HepG2 (cell line): ENCODE data around the gene GDF7. TPM values are rescaled to one million over a fixed set of nuclear protein-coding genes. Genes with fewer than 3 reads are reported as not detected.

ENCODE experiments used
- AKAP8 ChIP-seq: sonication (generic); formaldehyde crosslinking; IDR thresholded peaks from 2 replicates; pipeline ENCODE4 v1.5.1; 2020; ENCODE audit warnings: mild to moderate bottlenecking, missing genetic modification reagents
- BHLHE40 ChIP-seq: IDR thresholded peaks from 2 replicates; pipeline ENCODE4 v1.6.1; 2011; ENCODE audit warnings: low read length, improper control_type of control experiment
- HNRNPL ChIP-seq: fragments of 200-400 bp; formaldehyde crosslinking; IDR thresholded peaks from 2 replicates; pipeline ENCODE4 v1.6.1; 2017; ENCODE audit warnings: mild to moderate bottlenecking, low read depth, low read length
- KDM6A ChIP-seq: IDR thresholded peaks from 2 replicates; pipeline ENCODE4 v1.6.1; 2016; ENCODE audit warnings: low read depth
- MATR3 ChIP-seq: sonication (generic); formaldehyde crosslinking; IDR thresholded peaks from 2 replicates; pipeline ENCODE4 v1.4.0; 2020; ENCODE audit warnings: missing genetic modification reagents
- MEF2D ChIP-seq: sonication (generic); formaldehyde crosslinking; IDR thresholded peaks from 2 replicates; pipeline ENCODE4 v1.5.1; 2020; ENCODE audit warnings: mild to moderate bottlenecking, missing genetic modification reagents
- MXD4 ChIP-seq: IDR thresholded peaks from 2 replicates; pipeline ENCODE4 v1.6.1; 2016; ENCODE audit warnings: mild to moderate bottlenecking, missing biosample characterization, missing genetic modification reagents
- MYNN ChIP-seq: sonication (generic); formaldehyde crosslinking; IDR thresholded peaks from 2 replicates; pipeline ENCODE4 v1.4.0; 2020; ENCODE audit warnings: mild to moderate bottlenecking, low read depth, missing genetic modification reagents
- NFE2L1 ChIP-seq: sonication (generic); formaldehyde crosslinking; IDR thresholded peaks from 2 replicates; pipeline ENCODE4 v1.4.0; 2020; ENCODE audit warnings: missing genetic modification reagents, mild to moderate bottlenecking, borderline replicate concordance
- NR2C2 ChIP-seq: sonication (generic); formaldehyde crosslinking; IDR thresholded peaks from 2 replicates; pipeline ENCODE4 v1.4.0; 2020; ENCODE audit warnings: missing genetic modification reagents, mild to moderate bottlenecking, moderate library complexity, borderline replicate concordance
- REL ChIP-seq: sonication (generic); formaldehyde crosslinking; conservative IDR thresholded peaks from 2 replicates; pipeline ENCODE4 v1.8.0; 2022; ENCODE audit warnings: mild to moderate bottlenecking, missing genetic modification reagents, moderate library complexity
- REXO4 ChIP-seq: sonication (generic); formaldehyde crosslinking; IDR thresholded peaks from 2 replicates; pipeline ENCODE4 v1.8.0; 2022; ENCODE audit warnings: missing genetic modification reagents, mild to moderate bottlenecking, borderline replicate concordance
- SIX4 ChIP-seq: sonication (generic); formaldehyde crosslinking; IDR thresholded peaks from 2 replicates; pipeline ENCODE4 v1.4.0; 2020; ENCODE audit warnings: missing genetic modification reagents
- SMAD1 ChIP-seq: sonication (generic); formaldehyde crosslinking; IDR thresholded peaks from 2 replicates; pipeline ENCODE4 v1.4.0; 2020; ENCODE audit warnings: missing genetic modification reagents, low read depth, mild to moderate bottlenecking, borderline replicate concordance
- U2AF1 ChIP-seq: fragments of 200-400 bp; formaldehyde crosslinking; optimal IDR thresholded peaks from 2 replicates; pipeline ENCODE3; 2017; ENCODE audit warnings: mild to moderate bottlenecking, low read depth, low read length
- ZBTB38 ChIP-seq: sonication (generic); formaldehyde crosslinking; IDR thresholded peaks from 2 replicates; pipeline ENCODE4 v1.5.1; 2020; ENCODE audit warnings: mild to moderate bottlenecking, missing genetic modification reagents
- ZBTB42 ChIP-seq: sonication (generic); formaldehyde crosslinking; IDR thresholded peaks from 2 replicates; pipeline ENCODE4 v1.5.0; 2020; ENCODE audit warnings: mild to moderate bottlenecking, missing genetic modification reagents
- ZC3H13 ChIP-seq: sonication (generic); formaldehyde crosslinking; IDR thresholded peaks from 2 replicates; pipeline ENCODE4 v1.8.1; 2023; ENCODE audit warnings: mild to moderate bottlenecking, missing genetic modification reagents, moderate library complexity
- ZKSCAN5 ChIP-seq: sonication (generic); formaldehyde crosslinking; IDR thresholded peaks from 2 replicates; pipeline ENCODE4 v1.5.1; 2020; ENCODE audit warnings: mild to moderate bottlenecking, missing genetic modification reagents
- ZNF124 ChIP-seq: sonication (generic); formaldehyde crosslinking; IDR thresholded peaks from 2 replicates; pipeline ENCODE4 v1.4.0; 2020; ENCODE audit warnings: missing genetic modification reagents
- ZNF607 ChIP-seq: sonication (generic); formaldehyde crosslinking; IDR thresholded peaks from 2 replicates; pipeline ENCODE4 v1.5.1; 2020; ENCODE audit warnings: missing genetic modification reagents, mild to moderate bottlenecking, borderline replicate concordance
- polyA plus RNA-seq, 8 experiments: library from polyadenylated mRNA; depleted of rRNA in 3 of 8; stranded (reverse) in 7 of 8; unstranded in 1 of 8; fragments of >200 nt; fragmentation: Illumina TruSeq in 4 of 8; extraction: Trizol in 4 of 8; gene quantifications; 2 replicates each; pipeline versions ENCODE4 v1.2.1 to v1.2.3, GENCODE V29; 2011 to 2016; ENCODE audit warnings: low read depth in 4 of 8, missing spikeins in 1 of 8, mixed read lengths in 1 of 8; ENCODE audit not compliant: insufficient read depth in 1 of 8
- total RNA-seq, 5 experiments: library from RNA; depleted of rRNA; stranded (reverse); fragments of >200 nt; fragmentation: Illumina TruSeq; extraction: Trizol; gene quantifications; 2 replicates each; pipeline ENCODE4 v1.2.3, GENCODE V29; 2016; ENCODE audit warnings: low read depth in 1 of 5
- TF ChIP-seq, protein P1 (sequence below): IDR thresholded peaks from 2 replicates; pipeline ENCODE4 v1.6.1; 2016; ENCODE audit warnings: mild to moderate bottlenecking, missing biosample characterization, missing genetic modification reagents
- TF ChIP-seq, protein P2 (sequence below): sonication (generic); formaldehyde crosslinking; IDR thresholded peaks from 2 replicates; pipeline ENCODE4 v1.4.0; 2020; ENCODE audit warnings: mild to moderate bottlenecking, missing genetic modification reagents
- TF ChIP-seq, protein P3 (sequence below): sonication (generic); formaldehyde crosslinking; IDR thresholded peaks from 2 replicates; pipeline ENCODE4 v1.4.0; 2020; ENCODE audit warnings: missing genetic modification reagents

GDF7 gene
- total and polyA plus RNA-seq, 2 of the 13 experiments (the other 11 are each of a cell fraction or from before 2014, with no cell fraction given): 1.6 to 15.0 TPM

DNA sequence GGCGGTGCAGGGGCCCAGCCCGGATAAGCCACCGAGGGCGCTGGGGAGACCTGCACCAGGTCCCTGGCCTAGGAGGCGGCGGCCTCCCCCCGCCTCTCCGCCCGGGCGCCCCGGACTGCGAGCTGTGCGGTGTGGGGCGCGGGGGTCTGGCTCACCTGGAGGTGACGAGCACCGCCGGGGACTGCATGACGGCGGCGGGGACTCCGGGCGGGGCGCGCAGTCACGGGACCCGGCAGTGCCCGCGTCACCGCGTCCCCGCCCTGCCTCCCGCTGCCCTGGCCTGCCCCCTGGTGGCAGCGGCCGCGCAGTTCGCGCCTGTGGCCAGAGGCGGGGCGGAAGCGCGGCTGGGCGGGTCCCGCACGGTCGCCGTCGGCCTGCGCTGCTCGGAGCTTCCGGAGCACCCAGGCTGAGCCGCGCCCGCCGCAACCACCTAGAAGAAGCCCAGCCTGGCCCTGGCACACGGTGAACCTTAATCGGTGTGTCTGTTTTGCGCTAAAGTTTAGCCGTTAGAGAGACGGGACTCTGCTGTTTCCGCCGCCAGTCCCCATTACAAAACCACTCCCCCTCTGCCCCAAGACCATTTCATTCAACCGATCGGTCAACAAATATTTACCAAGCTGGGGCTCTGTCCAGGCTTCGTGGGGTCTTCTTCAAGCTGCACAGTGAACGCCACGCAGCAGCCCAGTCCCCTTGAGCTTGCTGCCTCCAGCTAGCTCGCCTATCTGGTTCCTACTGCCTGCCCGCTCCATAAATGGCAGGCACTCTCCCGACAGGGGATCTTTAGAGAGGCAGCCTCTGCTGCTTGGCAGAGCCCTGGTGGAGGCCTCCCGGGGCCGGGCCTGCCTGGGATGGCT lies 15.8 kb upstream of the GDF7 start, which contains the start of gene HS1BP3 (continued):
- TF ChIP-seq, protein P1, sequence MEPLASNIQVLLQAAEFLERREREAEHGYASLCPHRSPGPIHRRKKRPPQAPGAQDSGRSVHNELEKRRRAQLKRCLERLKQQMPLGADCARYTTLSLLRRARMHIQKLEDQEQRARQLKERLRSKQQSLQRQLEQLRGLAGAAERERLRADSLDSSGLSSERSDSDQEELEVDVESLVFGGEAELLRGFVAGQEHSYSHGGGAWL (CRISPR knock-in tag): peak; percentile 92
- TF ChIP-seq MEF2D (CRISPR knock-in tag) (peak; percentile 15; the same call in 1 of the 2 replicates), BHLHE40 (peak; percentile 97), NFE2L1 (CRISPR knock-in tag) (no peak), REL (CRISPR knock-in tag) (peak; percentile 76; the same call in 1 of the 2 replicates), NR2C2 (peak; percentile 81), ZC3H13 (CRISPR knock-in tag) (peak; percentile 69; the same call in 1 of the 2 replicates), MXD4 (CRISPR knock-in tag) (peak; percentile 70; the same call in 1 of the 2 replicates), SIX4 (peak; percentile 17; the same call in 1 of the 2 replicates), SMAD1 (CRISPR knock-in tag) (peak; percentile 72), MATR3 (CRISPR knock-in tag) (no peak), ZKSCAN5 (CRISPR knock-in tag) (no peak), ZNF607 (peak; percentile 49; the same call in 1 of the 2 replicates), REXO4 (no peak), ZBTB38 (peak; percentile 67), AKAP8 (no peak; the same call in 1 of the 2 replicates), ZNF124 (CRISPR knock-in tag) (peak; percentile 90), ZBTB42 (no peak), U2AF1 (peak; percentile 95), KDM6A (peak; percentile 26; the same call in 1 of the 2 replicates), MYNN (CRISPR knock-in tag) (no peak), HNRNPL (peak; percentile 72; the same call in 1 of the 2 replicates)
- TF ChIP-seq, protein P2, sequence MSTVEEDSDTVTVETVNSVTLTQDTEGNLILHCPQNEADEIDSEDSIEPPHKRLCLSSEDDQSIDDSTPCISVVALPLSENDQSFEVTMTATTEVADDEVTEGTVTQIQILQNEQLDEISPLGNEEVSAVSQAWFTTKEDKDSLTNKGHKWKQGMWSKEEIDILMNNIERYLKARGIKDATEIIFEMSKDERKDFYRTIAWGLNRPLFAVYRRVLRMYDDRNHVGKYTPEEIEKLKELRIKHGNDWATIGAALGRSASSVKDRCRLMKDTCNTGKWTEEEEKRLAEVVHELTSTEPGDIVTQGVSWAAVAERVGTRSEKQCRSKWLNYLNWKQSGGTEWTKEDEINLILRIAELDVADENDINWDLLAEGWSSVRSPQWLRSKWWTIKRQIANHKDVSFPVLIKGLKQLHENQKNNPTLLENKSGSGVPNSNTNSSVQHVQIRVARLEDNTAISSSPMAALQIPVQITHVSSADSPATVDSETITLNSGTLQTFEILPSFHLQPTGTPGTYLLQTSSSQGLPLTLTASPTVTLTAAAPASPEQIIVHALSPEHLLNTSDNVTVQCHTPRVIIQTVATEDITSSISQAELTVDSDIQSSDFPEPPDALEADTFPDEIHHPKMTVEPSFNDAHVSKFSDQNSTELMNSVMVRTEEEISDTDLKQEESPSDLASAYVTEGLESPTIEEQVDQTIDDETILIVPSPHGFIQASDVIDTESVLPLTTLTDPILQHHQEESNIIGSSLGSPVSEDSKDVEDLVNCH (CRISPR knock-in tag): 0 out of 2 replicates have a peak, but pooled peaks have one; percentile 33
- TF ChIP-seq, protein P3, sequence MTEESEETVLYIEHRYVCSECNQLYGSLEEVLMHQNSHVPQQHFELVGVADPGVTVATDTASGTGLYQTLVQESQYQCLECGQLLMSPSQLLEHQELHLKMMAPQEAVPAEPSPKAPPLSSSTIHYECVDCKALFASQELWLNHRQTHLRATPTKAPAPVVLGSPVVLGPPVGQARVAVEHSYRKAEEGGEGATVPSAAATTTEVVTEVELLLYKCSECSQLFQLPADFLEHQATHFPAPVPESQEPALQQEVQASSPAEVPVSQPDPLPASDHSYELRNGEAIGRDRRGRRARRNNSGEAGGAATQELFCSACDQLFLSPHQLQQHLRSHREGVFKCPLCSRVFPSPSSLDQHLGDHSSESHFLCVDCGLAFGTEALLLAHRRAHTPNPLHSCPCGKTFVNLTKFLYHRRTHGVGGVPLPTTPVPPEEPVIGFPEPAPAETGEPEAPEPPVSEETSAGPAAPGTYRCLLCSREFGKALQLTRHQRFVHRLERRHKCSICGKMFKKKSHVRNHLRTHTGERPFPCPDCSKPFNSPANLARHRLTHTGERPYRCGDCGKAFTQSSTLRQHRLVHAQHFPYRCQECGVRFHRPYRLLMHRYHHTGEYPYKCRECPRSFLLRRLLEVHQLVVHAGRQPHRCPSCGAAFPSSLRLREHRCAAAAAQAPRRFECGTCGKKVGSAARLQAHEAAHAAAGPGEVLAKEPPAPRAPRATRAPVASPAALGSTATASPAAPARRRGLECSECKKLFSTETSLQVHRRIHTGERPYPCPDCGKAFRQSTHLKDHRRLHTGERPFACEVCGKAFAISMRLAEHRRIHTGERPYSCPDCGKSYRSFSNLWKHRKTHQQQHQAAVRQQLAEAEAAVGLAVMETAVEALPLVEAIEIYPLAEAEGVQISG (CRISPR knock-in tag): peak; percentile 91
